ENCODE data around the gene BCL2A1. TPM values are rescaled to one million over a fixed set of nuclear protein-coding genes. Genes with fewer than 3 reads are reported as not detected.
"Not testable (repeated sequence)": the region's sequence is repeated elsewhere in the genome, so short reads cannot be mapped to it uniquely, and the experiment has no call there.

The BCL2A1 gene
- total RNA-seq, 1 experiment from 2014 or later = not detected

- no peaks in the 10 kb centered on the region for H3K36me3 ChIP-seq (replicated peaks; ENCODE audit: control insufficient read depth, insufficient read depth, low read length)
- H3K27me3 ChIP-seq (ENCODE audit: control insufficient read depth, insufficient read depth, low read length) = no peaks in the 10 kb centered on the region
- H3K4me3 ChIP-seq (ENCODE audit: insufficient read depth, low read depth, low read length) = no peak overlapping the region
- no peak for DNase-seq
Measured at GRCh38 chr15:79957741-79958140, 13.3 kb downstream of the BCL2A1 start.

GRCh38 chr15:79956354-79956939 is 14.5 kb downstream of the BCL2A1 start:
- H3K36me3 ChIP-seq (replicated peaks; ENCODE audit: control insufficient read depth, insufficient read depth, low read length) = no peaks in the 10 kb centered on the region
- H3K27me3 ChIP-seq (ENCODE audit: control insufficient read depth, insufficient read depth, low read length) = no peaks in the 10 kb centered on the region
- DNase-seq = no peak
- no peak overlapping the region for H3K4me3 ChIP-seq (ENCODE audit: insufficient read depth, low read depth, low read length)

GRCh38 chr15:79954661-79955060 is 16.3 kb downstream of the BCL2A1 start:
- Histone ChIP-seq H3K27me3 (ENCODE audit: control insufficient read depth, insufficient read depth, low read length) (no peaks in the 10 kb centered on the region), H3K4me3 (ENCODE audit: insufficient read depth, low read depth, low read length) (no peak overlapping the region), H3K36me3 (replicated peaks; ENCODE audit: control insufficient read depth, insufficient read depth, low read length) (no peaks in the 10 kb centered on the region)
- no peak for DNase-seq

GRCh38 chr15:79953951-79954444 is 17.0 kb downstream of the BCL2A1 start:
- DNase-seq = no peak
- H3K27me3 ChIP-seq (ENCODE audit: control insufficient read depth, insufficient read depth, low read length) = no peaks in the 10 kb centered on the region
- H3K36me3 ChIP-seq (replicated peaks; ENCODE audit: control insufficient read depth, insufficient read depth, low read length) = no peaks in the 10 kb centered on the region
- no peak overlapping the region for H3K4me3 ChIP-seq (ENCODE audit: insufficient read depth, low read depth, low read length)

GRCh38 chr15:79952329-79952728 is 18.7 kb downstream of the BCL2A1 start:
- H3K36me3 ChIP-seq (replicated peaks; ENCODE audit: control insufficient read depth, insufficient read depth, low read length) = no peaks in the 10 kb centered on the region
- H3K27me3 ChIP-seq (ENCODE audit: control insufficient read depth, insufficient read depth, low read length) = no peaks in the 10 kb centered on the region
- H3K4me3 ChIP-seq (ENCODE audit: insufficient read depth, low read depth, low read length) = no peak overlapping the region
- no peak for DNase-seq

GRCh38 chr15:79950247-79950646 is 20.7 kb downstream of the BCL2A1 start:
- DNase-seq = no peak
- Histone ChIP-seq H3K4me3 (ENCODE audit: insufficient read depth, low read depth, low read length) (no peak overlapping the region), H3K36me3 (replicated peaks; ENCODE audit: control insufficient read depth, insufficient read depth, low read length) (no peaks in the 10 kb centered on the region), H3K27me3 (ENCODE audit: control insufficient read depth, insufficient read depth, low read length) (no peaks in the 10 kb centered on the region)

GRCh38 chr15:79948761-79949160 is 22.2 kb downstream of the BCL2A1 start:
- Histone ChIP-seq H3K36me3 (replicated peaks; ENCODE audit: control insufficient read depth, insufficient read depth, low read length) (no peaks in the 10 kb centered on the region), H3K4me3 (ENCODE audit: insufficient read depth, low read depth, low read length) (no peak overlapping the region), H3K27me3 (ENCODE audit: control insufficient read depth, insufficient read depth, low read length) (no peaks in the 10 kb centered on the region)
- DNase-seq = no peak

- Histone ChIP-seq H3K27me3 (ENCODE audit: control insufficient read depth, insufficient read depth, low read length) (no peaks in the 10 kb centered on the region), H3K4me3 (ENCODE audit: insufficient read depth, low read depth, low read length) (no peak overlapping the region), H3K36me3 (replicated peaks; ENCODE audit: control insufficient read depth, insufficient read depth, low read length) (no peaks in the 10 kb centered on the region)
- no peak for DNase-seq
Measured at GRCh38 chr15:79948095-79948695, 22.8 kb downstream of the BCL2A1 start.

GRCh38 chr15:79947009-79947408 is 24.0 kb downstream of the BCL2A1 start:
- no peak overlapping the region for H3K4me3 ChIP-seq (ENCODE audit: insufficient read depth, low read depth, low read length)
- no peaks in the 10 kb centered on the region for H3K36me3 ChIP-seq (replicated peaks; ENCODE audit: control insufficient read depth, insufficient read depth, low read length)
- no peak for DNase-seq
- no peaks in the 10 kb centered on the region for H3K27me3 ChIP-seq (ENCODE audit: control insufficient read depth, insufficient read depth, low read length)

GRCh38 chr15:79944622-79945021 is 26.4 kb downstream of the BCL2A1 start:
- no peaks in the 10 kb centered on the region for H3K36me3 ChIP-seq (replicated peaks; ENCODE audit: control insufficient read depth, insufficient read depth, low read length)

GRCh38 chr15:79943820-79944219 is 27.2 kb downstream of the BCL2A1 start:
- no peak for DNase-seq
- Histone ChIP-seq H3K4me3 (ENCODE audit: insufficient read depth, low read depth, low read length) (no peak overlapping the region), H3K27me3 (ENCODE audit: control insufficient read depth, insufficient read depth, low read length) (no peaks in the 10 kb centered on the region), H3K36me3 (replicated peaks; ENCODE audit: control insufficient read depth, insufficient read depth, low read length) (no peaks in the 10 kb centered on the region)

More at GRCh38 chr15:79944622-79945021, 26.4 kb downstream of the BCL2A1 start:
- no peak overlapping the region for H3K4me3 ChIP-seq (ENCODE audit: insufficient read depth, low read depth, low read length)
- DNase-seq = no peak
- H3K27me3 ChIP-seq (ENCODE audit: control insufficient read depth, insufficient read depth, low read length) = no peaks in the 10 kb centered on the region

- DNase-seq = no peak
- Histone ChIP-seq H3K36me3 (replicated peaks; ENCODE audit: control insufficient read depth, insufficient read depth, low read length) (no peaks in the 10 kb centered on the region), H3K4me3 (ENCODE audit: insufficient read depth, low read depth, low read length) (no peak overlapping the region), H3K27me3 (ENCODE audit: control insufficient read depth, insufficient read depth, low read length) (no peaks in the 10 kb centered on the region)
Measured at GRCh38 chr15:79942741-79943481, 28.1 kb downstream of the BCL2A1 start.

- no peak for DNase-seq
- Histone ChIP-seq H3K4me3 (ENCODE audit: insufficient read depth, low read depth, low read length) (no peak overlapping the region), H3K36me3 (replicated peaks; ENCODE audit: control insufficient read depth, insufficient read depth, low read length) (no peaks in the 10 kb centered on the region), H3K27me3 (ENCODE audit: control insufficient read depth, insufficient read depth, low read length) (no peaks in the 10 kb centered on the region)
Measured at GRCh38 chr15:79939399-79939798, 31.6 kb downstream of the BCL2A1 start.

GRCh38 chr15:79938143-79938542 is 32.9 kb downstream of the BCL2A1 start:
- no peaks in the 10 kb centered on the region for H3K27me3 ChIP-seq (ENCODE audit: control insufficient read depth, insufficient read depth, low read length)
- H3K36me3 ChIP-seq (replicated peaks; ENCODE audit: control insufficient read depth, insufficient read depth, low read length) = no peaks in the 10 kb centered on the region
- DNase-seq = no peak
- H3K4me3 ChIP-seq (ENCODE audit: insufficient read depth, low read depth, low read length) = no peak overlapping the region

GRCh38 chr15:79935556-79936201 is 35.3 kb downstream of the BCL2A1 start:
- not testable (repeated sequence) for DNase-seq; H3K27me3 ChIP-seq (ENCODE audit: control insufficient read depth, insufficient read depth, low read length); H3K4me3 ChIP-seq (ENCODE audit: insufficient read depth, low read depth, low read length); H3K36me3 ChIP-seq (replicated peaks; ENCODE audit: control insufficient read depth, insufficient read depth, low read length)
